K562 (cell line): Measurements from ENCODE around the gene SNX33. TPM values are rescaled to one million over a fixed set of nuclear protein-coding genes. Genes with fewer than 3 reads are reported as not detected.
A peak's percentile ranks its signal among the peaks of the same experiment; 100 is the strongest.

Experiments used
- CBFA2T2 ChIP-seq: fragments of 450-650 bp; conservative IDR thresholded peaks from 2 replicates; pipeline ENCODE4 v1.6.1; 2017; ENCODE audit warnings: mild to moderate bottlenecking
- CHD1 ChIP-seq: fragments of 200-600 bp; sonication (generic); IDR thresholded peaks from one replicate; pipeline ENCODE4 v1.6.1; 2012; ENCODE audit warnings: mild to moderate bottlenecking, moderate library complexity, low read length, inconsistent platforms
- CXXC5 ChIP-seq: fragments of 250-450 bp; sonication (Bioruptor Pico); IDR thresholded peaks from 2 replicates; pipeline ENCODE4 v1.8.0; 2022; ENCODE audit warnings: inconsistent platforms, mild to moderate bottlenecking, moderate library complexity
- ETV5 ChIP-seq: sonication (generic); formaldehyde crosslinking; IDR thresholded peaks from 2 replicates; pipeline ENCODE4 v1.4.0; 2020; ENCODE audit warnings: low read depth, mild to moderate bottlenecking, missing genetic modification reagents
- HDGF ChIP-seq: fragments of 450-650 bp; IDR thresholded peaks from 2 replicates; pipeline ENCODE4 v1.6.1; 2016
- HEY1 ChIP-seq: fragments of 250-450 bp; sonication (Bioruptor Pico); IDR thresholded peaks from 2 replicates; pipeline ENCODE4 v1.5.0; 2020; ENCODE audit warnings: mild to moderate bottlenecking, moderate library complexity, borderline replicate concordance
- HINFP ChIP-seq: fragments of 450-650 bp; conservative IDR thresholded peaks from 2 replicates; pipeline ENCODE4 v1.6.1; 2016; ENCODE audit warnings: missing genetic modification characterization, low read depth, mild to moderate bottlenecking, control low read depth, missing compliant biosample characterization
- JUNB ChIP-seq: fragments of 450-650 bp; formaldehyde crosslinking; conservative IDR thresholded peaks from 2 replicates; pipeline ENCODE4 v1.4.0; 2020; ENCODE audit warnings: mild to moderate bottlenecking
- POLR3G ChIP-seq: IDR thresholded peaks from 2 replicates; pipeline ENCODE4 v1.6.1; 2011; ENCODE audit not compliant: insufficient read length, insufficient replicate concordance; ENCODE audit errors: extremely low read depth
- PRDM10 ChIP-seq: fragments of 450-650 bp; IDR thresholded peaks from 2 replicates; pipeline ENCODE4 v1.6.1; 2018; ENCODE audit not compliant: partially characterized antibody
- PRMT5 ChIP-seq: sonication (generic); formaldehyde crosslinking; IDR thresholded peaks from 2 replicates; pipeline ENCODE4 v1.5.0; 2020; ENCODE audit warnings: missing genetic modification reagents
- PYGO2 ChIP-seq: fragments of 450-650 bp; IDR thresholded peaks from 2 replicates; pipeline ENCODE4 v1.6.1; 2016; ENCODE audit warnings: mild to moderate bottlenecking, missing genetic modification characterization, moderate library complexity, missing compliant biosample characterization
- RAD51 ChIP-seq: fragments of 450-650 bp; IDR thresholded peaks from 2 replicates; pipeline ENCODE4 v1.7.1; 2016; ENCODE audit warnings: low read depth, mild to moderate bottlenecking, borderline replicate concordance
- SOX6 ChIP-seq: fragments of 450-650 bp; IDR thresholded peaks from 2 replicates; pipeline ENCODE4 v1.6.1; 2014; ENCODE audit warnings: mild to moderate bottlenecking
- SUPT5H ChIP-seq: fragments of 450-650 bp; IDR thresholded peaks from 2 replicates; pipeline ENCODE4 v1.6.1; 2016
- TAF1 ChIP-seq: IDR thresholded peaks from 2 replicates; pipeline ENCODE4 v1.6.1; 2011; ENCODE audit warnings: mild to moderate bottlenecking, low read length, moderate library complexity; ENCODE audit not compliant: insufficient read depth, control insufficient read depth, severe bottlenecking; ENCODE audit errors: extremely low read depth
- TCFL5 ChIP-seq: fragments of 250-450 bp; sonication (Bioruptor Pico); conservative IDR thresholded peaks from 2 replicates; pipeline ENCODE4 v1.6.1; 2021; ENCODE audit warnings: mild to moderate bottlenecking, moderate library complexity, matching md5 sums
- UBTF ChIP-seq, 2 experiments: IDR thresholded peaks; 2 replicates each; pipeline ENCODE4 v1.6.1; 2012; ENCODE audit warnings: improper control_type of control experiment in 2 of 2, low read depth in 2 of 2, low read length in 2 of 2, borderline replicate concordance in 1 of 2
- XRCC5 ChIP-seq: fragments of 200-400 bp; formaldehyde crosslinking; IDR thresholded peaks from 2 replicates; pipeline ENCODE4 v1.6.1; 2017; ENCODE audit warnings: low read depth, mild to moderate bottlenecking, low read length
- ZBTB12 ChIP-seq: fragments of 250-450 bp; sonication (Bioruptor Pico); IDR thresholded peaks from 2 replicates; pipeline ENCODE4 v1.4.0; 2020
- ZNF140 ChIP-seq: fragments of 250-450 bp; sonication (Bioruptor Pico); IDR thresholded peaks from 2 replicates; pipeline ENCODE4 v1.8.0; 2021; ENCODE audit warnings: moderate library complexity, mild to moderate bottlenecking, inconsistent platforms
- polyA plus RNA-seq, 8 experiments: library from polyadenylated mRNA; depleted of rRNA in 4 of 8; stranded (reverse) in 5 of 8; unstranded in 3 of 8; fragments of >200 nt; fragmentation: Nextera tagmentation in 2 of 8; fragmentation: Illumina TruSeq in 1 of 8; extraction: Ambion mirVana in 2 of 8; extraction: Trizol in 1 of 8; gene quantifications; 2 replicates each; pipeline versions ENCODE4 v1.2.1 to v1.2.3, GENCODE V29; 2011 to 2014; ENCODE audit warnings: inconsistent platforms in 1 of 8, missing spikeins in 1 of 8
- total RNA-seq, 7 experiments: library from RNA; depleted of rRNA in 6 of 7; stranded (reverse); fragments of >200 nt in 6 of 7; fragmentation: Illumina TruSeq in 2 of 7; extraction: Trizol in 2 of 7; gene quantifications; 2 replicates each; pipeline versions ENCODE4 v1.2.1 to v1.2.3, GENCODE V29; 2011 to 2021; ENCODE audit warnings: low replicate concordance in 1 of 7

The SNX33 gene
- total and polyA plus RNA-seq, 9 of the 15 experiments (the other 6 are each of a cell fraction or from before 2014, with no cell fraction given): 1.4 to 14.1 (median 8.2) TPM

GRCh38 chr15:75646944-75647364, 758 bp upstream of the SNX33 start (continued):
- TF ChIP-seq CHD1 (no peak), PRDM10 (no peak), ETV5 (CRISPR knock-in tag) (peak; percentile 36; the same call in 1 of the 2 replicates), PYGO2 (tag) (no peak), POLR3G (no peak), CXXC5 (CRISPR knock-in tag) (no peak), CBFA2T2 (no peak), ZNF140 (CRISPR knock-in tag) (no peak), HEY1 (CRISPR knock-in tag) (no peak), HINFP (tag) (no peak), HDGF (no peak), TAF1 (no peak), RAD51 (no peak), PRMT5 (CRISPR knock-in tag) (no peak), JUNB (CRISPR knock-in tag) (no peak), TCFL5 (no peak), SUPT5H (no peak), ZBTB12 (CRISPR knock-in tag) (no peak), UBTF (IDR thresholded peaks at IDR 0.05; ENCODE audit: borderline replicate concordance in 1 of 2, low read depth in 2 of 2, low read length in 2 of 2) (peak in 1 of 2 experiments; percentile 68; a peak in 1 of 4 replicates), SOX6 (no peak), XRCC5 (no peak)
